CD4-positive, alpha-beta T cell treated with Interleukin-10 for 1 hour (primary cell): ENCODE data around the gene EVA1A.

Experiments used
- DNase-seq: peaks from one replicate; pipeline ENCODE4 v3.0.0-alpha.2; 2020

The EVA1A gene

GRCh38 chr2:75562513-75562864 lies 1.8 kb upstream of the EVA1A start:
- DNase-seq, result no peak

DNA sequence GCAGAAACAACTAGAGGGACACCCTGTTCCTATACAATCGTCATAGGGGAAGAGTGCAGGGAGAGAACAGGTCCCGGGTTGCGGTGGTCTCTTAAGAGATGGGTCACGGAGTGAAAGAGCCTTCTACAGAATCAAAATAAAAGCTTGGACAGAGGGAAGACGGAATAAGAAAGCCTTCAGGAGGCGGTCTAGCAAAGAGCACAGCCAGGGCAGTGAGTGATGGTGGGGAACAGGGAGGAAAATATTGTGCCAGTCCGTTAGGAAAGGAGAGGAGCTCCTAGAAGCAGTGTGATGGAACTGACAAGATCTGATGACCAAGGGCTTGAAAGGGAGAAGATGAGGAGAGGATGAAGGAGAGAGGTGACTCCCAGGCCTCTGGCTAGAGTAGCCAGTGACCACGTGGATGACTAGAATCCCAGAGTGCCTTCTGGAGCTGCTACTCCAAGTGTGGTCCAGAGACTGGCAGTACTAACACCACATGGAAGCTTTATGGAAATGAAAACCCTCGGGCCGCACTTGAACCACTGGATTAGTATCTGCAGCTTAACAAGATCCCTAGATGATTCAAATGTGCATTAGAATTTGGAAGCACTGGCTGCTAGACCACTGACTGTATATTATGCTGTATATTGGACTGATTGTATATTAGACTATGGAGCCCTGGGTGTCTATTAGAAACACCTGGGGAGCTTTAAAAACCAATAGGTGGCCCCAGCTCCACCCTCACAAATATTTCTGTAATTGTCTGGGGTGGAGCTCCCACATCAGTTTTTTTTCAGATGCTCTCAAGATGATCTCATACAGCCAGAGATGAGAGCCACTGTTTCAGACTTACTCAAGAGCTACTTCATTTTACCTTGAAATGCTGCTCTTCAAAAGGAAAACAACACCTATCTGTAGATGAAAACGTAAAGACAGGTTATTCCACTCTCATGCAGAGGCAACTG lies 1.1 kb upstream of the EVA1A start:
- DNase-seq, result no peak

GRCh38 chr2:75560022-75560767 lies 544 bp downstream of the EVA1A start:
- DNase-seq, result no peak

DNA sequence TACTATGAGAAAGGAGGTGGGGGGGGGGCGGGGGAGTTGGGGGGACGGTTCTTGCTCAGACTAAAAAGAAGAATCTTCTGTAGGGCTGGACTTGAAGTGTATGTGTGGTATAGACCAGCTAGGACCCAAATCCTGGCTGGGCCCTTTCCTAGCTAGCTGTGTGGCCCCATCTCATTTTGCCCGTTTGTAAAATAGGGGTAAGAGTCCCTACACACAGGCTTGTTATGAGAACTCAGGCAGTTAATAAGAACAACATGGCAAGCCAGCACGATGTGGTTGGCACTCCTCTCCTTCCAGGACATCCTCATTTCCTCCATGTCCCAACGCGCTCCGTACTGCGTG lies 1.1 kb downstream of the EVA1A start:
- DNase-seq, result no peak

- no peak for DNase-seq
Measured at GRCh38 chr2:75558786-75559679, 1.7 kb downstream of the EVA1A start.

GRCh38 chr2:75558136-75558535 lies 2.6 kb downstream of the EVA1A start:
- no peak for DNase-seq

DNA sequence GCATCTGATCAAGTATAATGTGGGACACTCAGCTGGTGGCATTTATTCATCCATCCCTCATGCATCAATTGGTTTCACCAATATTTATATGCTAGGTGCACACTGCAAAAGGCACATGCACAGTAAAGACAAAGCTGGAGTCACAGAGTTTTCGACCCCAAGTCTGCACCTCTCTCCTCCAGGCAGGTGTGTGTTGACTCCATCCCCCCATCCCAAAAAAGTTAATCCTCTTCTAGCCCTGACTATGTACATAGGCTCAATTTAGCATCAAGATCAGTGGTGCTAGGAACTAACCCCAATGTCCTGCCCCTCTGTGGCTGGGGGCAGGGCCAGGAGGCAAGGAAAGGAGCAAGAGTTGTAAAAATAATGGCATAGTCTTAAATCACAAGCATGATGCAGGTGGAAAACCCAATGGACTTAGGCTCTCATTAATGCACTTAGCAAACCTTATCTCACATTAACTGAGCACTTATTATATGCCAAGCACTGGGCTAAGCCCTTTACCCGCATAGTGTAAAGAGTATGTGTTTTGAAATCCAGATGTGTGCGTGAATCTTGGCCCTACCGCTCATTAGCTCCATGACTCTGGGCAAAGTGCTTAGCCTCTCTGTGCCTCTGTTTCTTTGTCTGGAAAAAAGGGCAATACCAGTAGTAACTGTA lies 3.1 kb downstream of the EVA1A start:
- no peak for DNase-seq

DNA sequence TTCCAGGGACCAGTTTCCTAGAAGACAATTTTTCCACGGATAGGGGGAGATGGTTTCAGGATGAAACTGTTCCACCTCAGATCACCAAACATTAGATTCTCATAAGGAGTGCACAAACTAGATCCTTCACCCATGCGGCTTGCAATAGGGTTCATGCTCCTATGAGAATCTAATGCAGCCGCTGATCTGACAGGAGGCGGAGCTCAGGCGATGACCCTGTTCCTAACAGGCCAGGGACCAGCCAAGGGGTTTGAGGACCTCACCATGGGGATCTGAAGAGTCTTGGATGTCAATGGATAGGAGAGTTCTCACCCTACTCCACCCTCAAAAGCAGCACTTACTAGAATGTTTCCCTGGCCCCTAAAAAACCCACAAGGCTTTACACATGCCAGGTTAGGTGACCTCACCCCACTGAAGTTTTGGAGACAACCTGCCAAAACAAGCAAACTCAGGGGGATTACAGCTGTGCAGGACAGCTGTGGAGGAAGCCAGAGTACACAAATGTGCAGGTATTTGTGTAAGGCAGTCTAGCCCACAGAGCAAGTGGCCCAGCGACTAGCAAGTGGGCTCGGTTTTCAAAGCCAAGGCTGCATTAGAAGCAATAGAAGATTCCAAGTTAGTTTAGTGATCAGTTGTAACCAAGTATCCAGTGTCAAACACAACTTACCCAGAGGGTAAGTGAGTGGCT lies 3.9 kb downstream of the EVA1A start:
- no peak for DNase-seq

DNA sequence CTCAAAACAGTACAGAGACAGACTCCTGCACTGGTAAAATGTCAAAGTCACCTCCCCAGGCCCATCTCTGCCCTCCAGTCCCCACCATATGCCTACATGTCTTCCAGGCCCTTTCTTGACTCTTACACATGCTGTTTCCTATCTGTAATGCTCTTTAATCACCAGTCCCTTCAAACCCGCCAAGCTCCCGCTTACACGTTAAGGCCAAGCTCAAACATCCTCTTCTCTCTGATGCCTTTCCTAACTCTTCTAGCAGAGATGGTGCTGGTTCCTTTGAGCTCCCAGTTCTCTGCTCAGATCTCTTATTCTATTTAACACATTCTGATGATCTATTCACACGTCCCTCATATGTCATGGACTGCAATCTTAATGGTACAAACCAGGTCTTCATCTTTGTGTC lies 5.0 kb downstream of the EVA1A start:
- DNase-seq, result no peak

GRCh38 chr2:75553935-75554531 lies 6.7 kb downstream of the EVA1A start:
- no peak for DNase-seq

DNA sequence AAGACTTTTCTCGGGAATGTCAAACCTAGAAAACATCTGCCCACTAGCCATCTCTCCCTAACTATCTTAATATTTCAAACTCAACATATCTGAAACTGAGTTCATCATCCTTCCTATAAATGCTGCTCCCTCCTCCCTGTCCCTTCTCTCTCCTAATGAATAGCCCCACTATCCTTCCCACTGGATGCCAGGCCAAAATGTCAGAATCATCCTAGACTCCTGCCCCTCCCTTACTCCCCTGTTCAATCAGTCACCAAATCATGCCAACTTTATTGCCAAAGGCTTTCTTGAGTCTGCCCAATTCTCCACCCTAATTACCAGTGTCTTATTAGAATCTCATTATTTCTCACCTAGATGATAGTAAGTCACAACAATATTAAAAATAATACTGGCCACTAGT lies 8.5 kb downstream of the EVA1A start:
- DNase-seq, result no peak

- no peak for DNase-seq
Measured at GRCh38 chr2:75551434-75551833, 9.3 kb downstream of the EVA1A start.

DNA sequence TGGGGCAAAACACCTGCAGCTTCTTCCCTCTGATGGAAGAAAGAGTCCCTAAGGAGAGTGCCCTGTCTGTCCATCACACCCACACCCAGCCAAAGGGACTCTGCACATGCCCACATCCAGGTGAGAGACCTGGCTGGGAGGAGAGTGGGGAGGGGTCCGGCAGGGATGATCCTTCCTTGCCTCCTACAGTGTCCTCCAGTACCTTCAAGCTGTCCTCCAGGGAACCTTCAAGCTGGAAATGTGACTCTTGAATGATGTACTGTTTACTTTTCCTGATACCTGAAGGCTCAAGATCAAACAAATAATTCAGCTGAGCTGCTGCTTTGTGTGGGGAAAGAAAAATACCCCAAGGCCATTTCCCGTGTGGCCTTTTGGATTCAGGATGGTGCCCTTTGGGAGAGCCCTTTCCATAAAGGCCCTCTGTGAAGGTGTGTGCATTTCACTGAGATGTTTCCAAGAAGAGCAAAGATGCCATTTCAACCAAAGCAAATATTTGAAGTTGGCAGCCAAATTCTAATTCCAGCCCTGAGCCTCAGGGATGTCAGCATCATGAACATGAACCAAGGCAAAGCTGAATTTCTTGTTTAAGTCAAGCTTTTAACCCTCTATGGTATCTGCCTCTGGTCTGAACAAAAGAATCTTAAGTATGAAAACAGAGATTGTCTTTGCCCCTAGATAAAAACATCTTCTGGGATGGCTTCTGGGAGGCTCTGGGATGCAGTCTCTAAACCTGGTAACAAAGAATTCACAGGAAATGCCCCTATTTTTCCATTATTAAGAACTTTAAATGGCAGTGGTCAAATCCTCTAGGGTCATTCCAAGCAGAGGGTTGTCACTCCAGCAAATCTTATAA lies 11.1 kb downstream of the EVA1A start:
- DNase-seq, result no peak

DNA sequence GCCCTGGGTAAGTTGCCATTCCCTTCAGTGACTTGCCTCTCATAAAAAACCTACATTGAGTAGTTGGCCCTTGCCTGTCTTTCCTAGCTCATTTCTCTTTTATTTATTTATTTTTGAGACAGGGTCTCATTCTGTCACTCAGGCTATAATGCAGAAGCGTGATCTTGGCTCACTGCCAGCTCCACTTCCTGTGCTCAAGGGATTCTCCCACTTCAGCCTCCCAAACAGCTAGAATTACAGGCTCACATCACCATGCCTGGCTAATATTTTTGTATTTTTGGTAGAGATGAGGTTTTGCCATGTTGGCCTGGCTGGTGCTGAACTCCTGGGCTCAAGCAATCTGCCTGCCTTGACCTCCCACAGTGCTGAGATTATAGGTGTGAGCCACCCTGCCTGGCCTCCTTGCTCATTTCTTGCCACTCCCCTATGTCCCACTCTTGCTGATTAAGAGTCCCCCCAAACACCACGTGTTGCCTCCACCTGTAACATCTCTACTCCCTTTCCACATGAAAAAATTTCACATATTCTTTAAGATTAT lies 12.6 kb downstream of the EVA1A start:
- no peak for DNase-seq

- no peak for DNase-seq
Measured at GRCh38 chr2:75547345-75548035, 13.2 kb downstream of the EVA1A start.

DNA sequence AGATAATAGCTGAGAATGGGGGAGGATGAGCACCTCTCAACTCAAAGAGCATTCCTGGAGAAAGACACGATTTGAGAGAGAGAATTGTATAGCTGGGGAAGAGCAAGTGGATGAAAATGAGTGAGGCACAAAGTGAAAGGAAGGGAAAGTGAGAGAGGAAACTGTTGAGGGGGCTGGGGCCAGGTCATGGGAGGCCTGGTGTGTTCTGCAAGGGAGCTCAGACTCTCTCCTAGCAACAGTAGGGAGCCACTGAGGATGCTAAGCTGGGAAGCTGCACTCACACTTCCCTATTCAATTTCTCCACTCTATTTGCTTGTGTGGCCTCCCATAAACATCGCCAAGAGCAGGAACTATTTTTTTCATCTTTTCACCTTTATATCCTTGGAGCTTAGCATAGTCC lies 14.8 kb downstream of the EVA1A start:
- DNase-seq, result no peak

DNA sequence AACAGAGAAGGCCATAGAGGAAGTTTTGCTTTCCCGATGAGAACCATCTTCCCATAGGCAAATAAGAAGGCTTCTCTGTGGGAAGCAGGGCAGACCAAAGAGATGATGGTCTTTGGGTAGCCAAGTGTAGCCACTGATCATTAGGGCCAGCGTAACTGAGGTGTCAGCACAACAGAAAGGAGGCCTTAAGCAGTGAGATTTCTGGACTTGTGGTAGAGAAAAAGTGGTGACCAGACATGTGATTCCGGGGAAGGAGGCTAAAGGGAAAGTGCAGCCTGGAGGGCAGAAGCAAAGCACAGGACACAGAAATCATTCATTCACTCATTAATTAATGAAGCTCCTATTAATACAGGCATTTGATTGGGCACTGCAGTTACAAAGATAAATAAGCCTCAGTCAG lies 15.4 kb downstream of the EVA1A start:
- DNase-seq, result no peak

GRCh38 chr2:75543446-75543845 lies 17.3 kb downstream of the EVA1A start:
- DNase-seq, result no peak

GRCh38 chr2:75541430-75541829 lies 19.3 kb downstream of the EVA1A start:
- DNase-seq, result no peak

- no peak for DNase-seq
Measured at GRCh38 chr2:75540994-75541393, 19.7 kb downstream of the EVA1A start.
